NCI-H1048 (cell line): ENCODE results near the gene LRRC75A.
"Not testable (repeated sequence)": the region's sequence is repeated elsewhere in the genome, so short reads cannot be mapped to it uniquely, and the experiment has no call there.

Experiments
- DNase-seq: peaks from one replicate; lab custom pipeline; 2025; lab: John Stamatoyannopoulos, UW

The LRRC75A gene

DNA sequence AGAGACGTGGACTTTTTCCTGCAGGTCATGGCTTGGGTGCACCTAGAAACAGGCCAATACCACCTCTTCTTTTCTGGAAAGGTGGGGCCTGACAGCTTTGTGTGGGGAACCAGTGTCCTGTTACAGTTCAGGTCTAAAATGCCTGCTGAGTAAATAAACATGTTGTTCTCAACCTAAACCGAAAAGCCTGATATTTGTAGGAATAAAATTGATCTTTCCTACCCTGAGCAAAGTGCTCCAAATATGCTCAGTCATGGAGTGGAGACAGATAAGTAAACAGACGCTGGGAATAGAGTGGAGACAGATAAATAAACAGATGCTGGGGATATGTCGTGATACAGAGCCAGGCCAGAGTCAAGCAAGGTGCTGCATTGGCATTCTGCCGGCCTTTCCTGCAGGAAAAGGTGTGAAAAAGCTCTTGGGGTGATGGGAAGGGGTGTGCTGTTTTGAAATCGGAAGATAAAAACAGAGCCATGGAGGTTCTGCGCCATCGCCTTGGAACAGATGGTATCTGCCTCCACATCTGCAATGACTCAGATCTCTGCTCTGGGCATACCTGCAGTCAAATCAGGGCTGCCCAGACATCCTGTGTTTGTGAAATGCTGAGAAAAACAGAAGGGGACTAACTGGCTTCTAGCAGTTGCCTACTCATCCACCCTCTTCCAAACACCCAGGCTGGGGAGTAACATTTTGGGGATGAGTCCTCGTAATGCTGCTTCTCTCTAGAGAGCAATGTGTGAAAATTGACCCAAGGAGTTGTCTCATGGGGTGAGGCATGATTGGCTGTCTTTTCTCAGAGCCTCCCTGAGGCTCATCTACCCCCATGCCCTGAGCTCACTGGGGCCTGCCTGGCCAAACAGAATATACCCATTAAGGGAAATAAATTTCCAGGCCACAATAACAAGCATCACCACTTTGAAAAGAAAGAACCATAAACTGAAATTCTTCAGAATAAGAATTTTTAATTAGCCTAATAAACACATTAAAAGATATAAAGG lies 93.4 kb downstream of the LRRC75A start:
- no peak for DNase-seq

GRCh38 chr17:16396693-16397092 lies 95.3 kb downstream of the LRRC75A start:
- DNase-seq: not testable (repeated sequence)

- DNase-seq: not testable (repeated sequence)
Measured at GRCh38 chr17:16395887-16396286, 96.1 kb downstream of the LRRC75A start.

DNA sequence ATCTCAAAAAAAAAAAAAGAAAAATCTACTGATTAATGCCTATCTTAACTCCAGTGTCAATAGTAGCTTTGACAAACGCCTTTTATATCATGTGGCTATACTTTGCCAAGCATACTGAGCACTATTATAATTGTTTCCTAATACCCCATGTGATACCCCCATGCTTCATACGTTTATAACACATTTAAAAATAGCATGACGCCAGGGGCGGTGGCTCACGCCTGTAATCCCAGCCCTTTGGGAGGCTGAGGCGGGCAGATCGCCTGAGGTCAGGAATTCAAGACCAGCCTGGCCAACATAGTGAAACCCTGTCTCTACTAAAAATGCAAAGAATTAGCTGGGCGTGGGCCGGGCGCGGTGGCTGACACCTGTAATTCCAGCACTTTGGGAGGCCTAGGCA lies 99.5 kb downstream of the LRRC75A start:
- not testable (repeated sequence) for DNase-seq
